GM23248 (cell line): ENCODE data around the gene CHMP6. TPM values are rescaled to one million over a fixed set of nuclear protein-coding genes. Genes with fewer than 3 reads are reported as not detected.

Source experiments
- DNase-seq: peaks from one replicate; pipeline ENCODE4 v3.0.0-alpha.2; 2015
- H2AFZ ChIP-seq: fragments of 200-600 bp; sonication (generic); 2 replicates; pipeline ENCODE4 v1.6.1; 2016; ENCODE audit warnings: antibody characterized with exemption
- H3F3A ChIP-seq: fragments of 200-600 bp; sonication (generic); 2 replicates; pipeline ENCODE4 v1.6.1; 2016; ENCODE audit warnings: mild to moderate bottlenecking, antibody characterized with exemption, mixed run types; ENCODE audit not compliant: insufficient read depth
- H3K27ac ChIP-seq: fragments of 200-600 bp; sonication (generic); 2 replicates; pipeline ENCODE4 v1.5.1; 2016; ENCODE audit warnings: mild to moderate bottlenecking
- H3K27me3 ChIP-seq: fragments of 200-600 bp; sonication (generic); replicated peaks from 2 replicates; pipeline ENCODE4 v1.6.1; 2016; ENCODE audit warnings: mild to moderate bottlenecking; ENCODE audit not compliant: insufficient read depth
- H3K36me3 ChIP-seq: fragments of 200-600 bp; sonication (generic); 2 replicates; pipeline ENCODE4 v1.6.1; 2016; ENCODE audit warnings: low read depth, mild to moderate bottlenecking
- H3K4me1 ChIP-seq: fragments of 200-600 bp; sonication (generic); 2 replicates; pipeline ENCODE4 v1.6.1; 2016; ENCODE audit warnings: mild to moderate bottlenecking; ENCODE audit not compliant: insufficient read depth
- H3K4me2 ChIP-seq: fragments of 200-600 bp; sonication (generic); one replicate; pipeline ENCODE4 v1.6.1; 2016; ENCODE audit warnings: mild to moderate bottlenecking; ENCODE audit not compliant: unreplicated experiment
- H3K4me3 ChIP-seq: fragments of 200-600 bp; sonication (generic); 2 replicates; pipeline ENCODE4 v1.5.1; 2016; ENCODE audit warnings: mild to moderate bottlenecking
- H3K79me2 ChIP-seq: fragments of 200-600 bp; sonication (generic); 2 replicates; pipeline ENCODE4 v1.6.1; 2016; ENCODE audit warnings: mild to moderate bottlenecking; ENCODE audit not compliant: insufficient read depth
- H3K9ac ChIP-seq: fragments of 200-600 bp; sonication (generic); 2 replicates; pipeline ENCODE4 v1.6.1; 2016; ENCODE audit warnings: mild to moderate bottlenecking
- H3K9me2 ChIP-seq: fragments of 200-600 bp; sonication (generic); 2 replicates; pipeline ENCODE4 v1.6.1; 2016; ENCODE audit warnings: mixed run types, mild to moderate bottlenecking, moderate library complexity; ENCODE audit not compliant: insufficient read depth
- H3K9me3 ChIP-seq: fragments of 200-600 bp; sonication (generic); one replicate; pipeline ENCODE4 v1.6.1; 2017; ENCODE audit warnings: low read depth
- H4K20me1 ChIP-seq: fragments of 200-600 bp; sonication (generic); 2 replicates; pipeline ENCODE4 v1.6.0; 2016; ENCODE audit not compliant: insufficient read depth
- EZH2 ChIP-seq: fragments of 200-600 bp; sonication (generic); IDR thresholded peaks from 2 replicates; pipeline ENCODE4 v1.6.1; 2018; ENCODE audit warnings: antibody characterized with exemption, mild to moderate bottlenecking; ENCODE audit not compliant: insufficient read depth, poor library complexity, severe bottlenecking
- EZH2phosphoT487 ChIP-seq: fragments of 200-600 bp; sonication (generic); IDR thresholded peaks from 2 replicates; pipeline ENCODE4 v1.6.1; 2018; ENCODE audit warnings: antibody characterized with exemption, moderate library complexity, mild to moderate bottlenecking, low read depth; ENCODE audit not compliant: insufficient read depth
- WGBS, 2 experiments: methylation state at CpG; one replicate each; pipeline ENCODE4 v1.1.6; 2015 to 2017; ENCODE audit warnings: low lambda C conversion rate in 2 of 2, low coverage in 1 of 2; ENCODE audit errors: missing lambda C conversion rate in 2 of 2; 5-methylcytosine and 5-hydroxymethylcytosine counted together
- in situ Hi-C: fragments of 300-500 bp; cut with MboI; formaldehyde crosslinking; loops from 2 replicates; pipeline ENCODE4 v1.15.0; 2020
- polyA plus RNA-seq: library from polyadenylated mRNA; unstranded; fragments of >200 nt; fragmentation: Nextera tagmentation; extraction: Ambion mirVana; gene quantifications from 2 replicates; pipeline ENCODE4 v1.2.1, GENCODE V29; 2016
- total RNA-seq: library from RNA; depleted of rRNA; stranded (reverse); fragments of >200 nt; shearing (Covaris generic); gene quantifications from 2 replicates; pipeline ENCODE4 v1.2.3, GENCODE V29; 2014

Gene CHMP6
- total and polyA plus RNA-seq, 2 experiments from 2014 or later = 14.1 to 34.0 TPM

- WGBS, 2 experiments = 67 to 68% methylated on average over 4 of the region's 4 CpGs
- no peaks in the 10 kb centered on the region for H3K9me3 ChIP-seq
Observed at GRCh38 chr17:80977172-80977571, 14.5 kb upstream of the CHMP6 start.

GRCh38 chr17:80978499-80979497, 12.8 kb upstream of the CHMP6 start:
- no peak overlapping the region for H2AFZ ChIP-seq
- H3K36me3 ChIP-seq = no peaks in the 10 kb centered on the region
- WGBS, 2 experiments = 85% methylated on average over 29 to 31 of the region's 31 CpGs
- TF ChIP-seq EZH2phosphoT487 (no peak), EZH2 (no peak)
- no peaks in the 10 kb centered on the region for H4K20me1 ChIP-seq
- H3K9ac ChIP-seq = no peak overlapping the region
- H3K27ac ChIP-seq = no peak overlapping the region
- H3K9me3 ChIP-seq = no peaks in the 10 kb centered on the region
- no peaks in the 10 kb centered on the region for H3F3A ChIP-seq
- no peaks in the 10 kb centered on the region for H3K9me2 ChIP-seq
- H3K27me3 ChIP-seq = no peaks in the 10 kb centered on the region
- no peak overlapping the region for H3K4me2 ChIP-seq
- no peaks in the 10 kb centered on the region for H3K79me2 ChIP-seq
- H3K4me1 ChIP-seq = peaks cover under 1% of the 10 kb centered on the region; the same call in 1 of the 2 replicates
- H3K4me3 ChIP-seq = no peak overlapping the region
- no peak for DNase-seq
- in situ Hi-C loops = no loop called here

More at GRCh38 chr17:80977172-80977571, 14.5 kb upstream of the CHMP6 start:
- in situ Hi-C loops = no loop called here
- no peak overlapping the region for H3K9ac ChIP-seq
- no peak overlapping the region for H3K4me2 ChIP-seq
- H3K4me1 ChIP-seq = no peaks in the 10 kb centered on the region
- no peak overlapping the region for H3K4me3 ChIP-seq
- no peaks in the 10 kb centered on the region for H3K27me3 ChIP-seq
- no peaks in the 10 kb centered on the region for H3K9me2 ChIP-seq
- H4K20me1 ChIP-seq = no peaks in the 10 kb centered on the region
- TF ChIP-seq EZH2 (no peak), EZH2phosphoT487 (no peak)
- no peak overlapping the region for H2AFZ ChIP-seq
- H3K27ac ChIP-seq = no peak overlapping the region
- no peaks in the 10 kb centered on the region for H3F3A ChIP-seq
- DNase-seq = no peak
- H3K79me2 ChIP-seq = no peaks in the 10 kb centered on the region
- H3K36me3 ChIP-seq = no peaks in the 10 kb centered on the region

DNA sequence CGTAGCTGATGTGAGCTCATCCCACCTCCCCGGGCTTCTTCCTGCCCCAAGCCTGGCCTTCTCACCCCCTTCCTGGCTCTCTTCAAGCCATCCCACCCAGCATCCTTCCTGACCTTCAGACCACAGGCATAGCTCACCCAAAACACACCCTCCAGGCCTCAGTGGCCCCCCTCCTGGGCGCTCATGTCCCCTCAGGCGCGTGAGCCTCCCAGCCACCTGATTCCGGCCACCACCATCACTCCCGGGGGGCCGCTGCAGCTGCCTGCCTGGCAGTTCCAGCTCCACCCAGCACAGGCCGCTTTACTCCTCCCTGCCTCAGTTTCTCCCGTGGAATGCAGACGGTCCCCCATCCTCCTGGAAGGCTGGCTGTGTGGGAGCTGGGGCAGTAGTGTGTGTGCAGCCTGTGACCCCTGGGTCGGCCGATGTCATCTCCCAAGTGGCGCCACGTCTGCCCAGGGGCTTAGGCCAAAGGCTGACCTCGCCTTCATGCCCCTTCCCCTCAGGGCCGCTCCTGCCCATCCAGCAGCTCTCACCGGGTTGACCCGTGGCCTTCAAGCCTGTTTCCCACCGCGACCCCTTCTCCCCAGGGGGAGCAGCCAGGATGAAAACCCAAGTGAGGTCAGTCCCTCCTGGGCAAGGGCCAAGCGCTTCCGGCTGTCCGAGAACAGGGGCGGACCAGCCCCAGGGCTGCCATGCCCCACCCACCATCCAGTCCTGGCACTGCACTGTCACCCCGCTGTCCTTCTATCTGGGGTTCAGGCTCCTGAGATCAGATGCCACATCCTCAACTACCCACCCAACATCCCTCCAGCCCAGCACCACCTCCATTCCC, 11.9 kb upstream of the CHMP6 start:
- Histone ChIP-seq H3K9me2 (no peaks in the 10 kb centered on the region), H3K4me3 (no peak overlapping the region), H3K27me3 (no peaks in the 10 kb centered on the region), H2AFZ (no peak overlapping the region), H3K36me3 (no peaks in the 10 kb centered on the region), H3K27ac (no peak overlapping the region), H3K4me2 (no peak overlapping the region), H3K4me1 (peaks cover 9% of the 10 kb centered on the region), H4K20me1 (no peaks in the 10 kb centered on the region), H3K9me3 (no peaks in the 10 kb centered on the region), H3K79me2 (no peaks in the 10 kb centered on the region), H3K9ac (no peak overlapping the region), H3F3A (peaks cover 6% of the 10 kb centered on the region; the same call in 1 of the 2 replicates)
- no peak for TF ChIP-seq EZH2
- TF ChIP-seq EZH2phosphoT487 = no peak
- in situ Hi-C loops = no loop called here
- no peak for DNase-seq
- 78 to 80% methylated on average over 20 to 26 of the region's 26 CpGs for WGBS, 2 experiments

GRCh38 chr17:80980397-80981061, 11.1 kb upstream of the CHMP6 start:
- H3K27me3 ChIP-seq = no peaks in the 10 kb centered on the region
- no peaks in the 10 kb centered on the region for H3K9me2 ChIP-seq
- peaks cover 6% of the 10 kb centered on the region; the same call in 1 of the 2 replicates for H3F3A ChIP-seq
- no peak overlapping the region for H3K9ac ChIP-seq
- DNase-seq = peak; percentile 67
- peaks cover 14% of the 10 kb centered on the region for H3K4me1 ChIP-seq
- 46% methylated on average over 5 to 7 of the region's 7 CpGs for WGBS, 2 experiments
- no peak overlapping the region for H2AFZ ChIP-seq
- H3K4me2 ChIP-seq = no peak overlapping the region
- H3K9me3 ChIP-seq = no peaks in the 10 kb centered on the region
- H3K36me3 ChIP-seq = no peaks in the 10 kb centered on the region
- TF ChIP-seq EZH2 = no peak
- no peak for TF ChIP-seq EZH2phosphoT487
- H3K4me3 ChIP-seq = no peak overlapping the region
- in situ Hi-C loops = no loop called here
- H4K20me1 ChIP-seq = no peaks in the 10 kb centered on the region
- no peaks in the 10 kb centered on the region for H3K79me2 ChIP-seq
- H3K27ac ChIP-seq = no peak overlapping the region
